HCT116 (cell line): Measurements from ENCODE around the gene CLEC4G.

Experiments used
- ATF3 ChIP-seq: IDR thresholded peaks from 2 replicates; pipeline ENCODE4 v1.6.1; 2012
- CTCF ChIP-seq, 3 experiments: fragments of 200-600 bp in 1 of 3; sonication (generic) in 1 of 3; IDR thresholded peaks in 2 of 3; conservative IDR thresholded peaks in 1 of 3; 2 replicates each; pipeline ENCODE4 v1.5.1; 2012 to 2017; ENCODE audit warnings: low read depth in 2 of 3, low read length in 2 of 3, antibody characterized with exemption in 1 of 3, borderline replicate concordance in 1 of 3, control low read depth in 1 of 3, mild to moderate bottlenecking in 1 of 3, mixed read lengths in 1 of 3, mixed run types in 1 of 3, moderate library complexity in 1 of 3; ENCODE audit not compliant: insufficient read depth in 1 of 3
- EZH2phosphoT487 ChIP-seq: fragments of 200-600 bp; IDR thresholded peaks from 2 replicates; pipeline ENCODE4 v1.6.1; 2018; ENCODE audit warnings: antibody characterized with exemption, borderline replicate concordance
- POLR2AphosphoS5 ChIP-seq: IDR thresholded peaks from 2 replicates; pipeline ENCODE4 v1.6.1; 2011; ENCODE audit warnings: mild to moderate bottlenecking, low read depth, low read length, moderate library complexity

DNA sequence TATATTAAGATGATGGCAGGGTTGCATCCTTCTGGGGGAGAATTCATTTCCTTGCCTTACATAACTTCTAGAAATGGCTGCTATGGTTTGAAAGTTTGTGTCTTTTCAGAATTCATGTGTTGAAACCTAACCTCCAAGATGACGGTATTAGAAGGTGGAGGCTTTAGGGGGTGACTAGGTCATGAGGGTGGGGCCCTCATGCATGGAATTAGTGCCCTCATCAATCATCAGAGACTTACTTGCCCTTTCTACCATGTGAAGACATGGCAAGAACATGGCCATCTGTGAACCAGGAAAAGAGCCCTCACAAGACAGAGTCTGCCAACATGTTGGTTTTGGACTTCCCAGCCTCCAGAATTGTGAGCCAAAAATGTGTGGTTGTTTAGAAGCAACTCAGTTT is 15.1 kb downstream of the CLEC4G start:
- TF ChIP-seq POLR2AphosphoS5 (no peak), CTCF (IDR thresholded peaks at IDR 0.05 in 2 of 3, conservative IDR thresholded peaks at IDR 0.05 in 1 of 3; ENCODE audit: borderline replicate concordance in 1 of 3, insufficient read depth in 1 of 3, low read depth in 2 of 3, low read length in 2 of 3) (no peak), EZH2phosphoT487 (no peak), ATF3 (no peak)
